SK-N-MC (cell line): ENCODE results near the gene MSANTD2.

Experiments used
- EZH2 ChIP-seq: fragments of 200-600 bp; sonication (generic); IDR thresholded peaks from one replicate; pipeline ENCODE4 v1.6.1; 2017; ENCODE audit warnings: antibody characterized with exemption
- POLR2AphosphoS5 ChIP-seq: IDR thresholded peaks from 2 replicates; pipeline ENCODE4 v1.6.1; 2012; ENCODE audit warnings: mild to moderate bottlenecking, low read depth, low read length, borderline replicate concordance

DNA sequence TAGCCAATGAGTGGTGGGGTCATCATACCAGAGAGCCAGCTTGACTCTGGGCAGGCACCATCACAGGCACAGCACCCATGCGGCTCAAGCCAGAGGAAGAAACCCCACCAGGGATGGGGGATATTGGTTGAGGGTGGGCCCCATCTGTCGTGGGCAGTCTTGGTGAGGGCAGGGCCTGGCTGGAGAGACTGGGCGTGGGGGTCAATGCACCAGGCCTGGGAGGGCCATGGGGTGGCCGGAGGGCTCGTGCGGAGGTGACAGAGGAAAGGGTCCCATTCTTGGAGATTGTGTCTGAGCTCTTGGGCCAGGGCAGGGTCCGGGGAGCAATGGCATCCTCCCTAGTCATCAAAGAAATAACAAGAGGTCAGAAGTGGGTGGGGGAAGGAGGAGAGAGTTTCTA lies 46.6 kb downstream of the MSANTD2 start:
- TF ChIP-seq EZH2 (no peak), POLR2AphosphoS5 (no peak)
